HG03378 (cell line): Measurements from ENCODE around the gene AGTRAP.

Experiments
- ATAC-seq: cut with Tn5 transposase; IDR thresholded peaks from one replicate; pipeline ENCODE4 v1.9.1; 2021; ENCODE audit warnings: mild to moderate bottlenecking, moderate library complexity; ENCODE audit not compliant: unreplicated experiment

AGTRAP gene

GRCh38 chr1:11757047-11757446 is 21.1 kb downstream of the AGTRAP start:
- ATAC-seq = no peak

- no peak for ATAC-seq
Measured at GRCh38 chr1:11759791-11760190, 23.9 kb downstream of the AGTRAP start.

GRCh38 chr1:11761285-11761684 is 25.3 kb downstream of the AGTRAP start:
- no peak for ATAC-seq

GRCh38 chr1:11761988-11762406 is 26.1 kb downstream of the AGTRAP start, which contains the start of gene C1orf167:
Gene C1orf167, plus strand, starts transcription at chr1:11762193. Its CDS starts 2,208 bp downstream, at chr1:11764401.
- no peak for ATAC-seq

GRCh38 chr1:11764115-11764514 is 28.2 kb downstream of the AGTRAP start:
- ATAC-seq = no peak

- no peak for ATAC-seq
Measured at GRCh38 chr1:11764519-11764918, 28.6 kb downstream of the AGTRAP start.

- ATAC-seq = no peak
Measured at GRCh38 chr1:11765661-11766428, 29.9 kb downstream of the AGTRAP start.

GRCh38 chr1:11766429-11766776 is 30.5 kb downstream of the AGTRAP start:
- ATAC-seq = no peak

- no peak for ATAC-seq
Measured at GRCh38 chr1:11767922-11768704, 32.2 kb downstream of the AGTRAP start.

GRCh38 chr1:11768821-11769220 is 32.9 kb downstream of the AGTRAP start:
- no peak for ATAC-seq

- ATAC-seq = no peak
Measured at GRCh38 chr1:11769274-11769673, 33.3 kb downstream of the AGTRAP start.

- no peak for ATAC-seq
Measured at GRCh38 chr1:11770011-11770410, 34.1 kb downstream of the AGTRAP start.

- ATAC-seq = no peak
Measured at GRCh38 chr1:11771481-11772043, 35.6 kb downstream of the AGTRAP start.

- ATAC-seq = no peak
Measured at GRCh38 chr1:11772458-11772857, 36.5 kb downstream of the AGTRAP start.

GRCh38 chr1:11774753-11775152 is 38.8 kb downstream of the AGTRAP start:
- no peak for ATAC-seq

GRCh38 chr1:11777658-11778322 is 41.9 kb downstream of the AGTRAP start:
- no peak for ATAC-seq

GRCh38 chr1:11778336-11778735 is 42.4 kb downstream of the AGTRAP start:
- no peak for ATAC-seq

- no peak for ATAC-seq
Measured at GRCh38 chr1:11778844-11779623, 43.1 kb downstream of the AGTRAP start.

GRCh38 chr1:11779715-11780379 is 43.9 kb downstream of the AGTRAP start:
- no peak for ATAC-seq
